Left ventricle myocardium inferior (tissue), 1 donor: ENCODE measurements around the gene TGFB1I1. TPM values are rescaled to one million over a fixed set of nuclear protein-coding genes. Genes with fewer than 3 reads are reported as not detected.
A peak's percentile ranks its signal among the peaks of the same experiment; 100 is the strongest.
"Not testable (repeated sequence)": the region's sequence is repeated elsewhere in the genome, so short reads cannot be mapped to it uniquely, and the experiment has no call there.

Experiments
- DNase-seq: peaks from one replicate; pipeline ENCODE4 v3.0.0-alpha.2; 2020
- H3K27ac ChIP-seq: fragments of 200-600 bp; replicated peaks from 2 replicates; pipeline ENCODE4 v1.8.0; 2021
- H3K27me3 ChIP-seq: fragments of 200-600 bp; 2 replicates; pipeline ENCODE4 v1.8.0; 2021; ENCODE audit warnings: low read depth
- H3K36me3 ChIP-seq: fragments of 200-600 bp; 2 replicates; pipeline ENCODE4 v1.8.0; 2021
- H3K4me1 ChIP-seq: fragments of 200-600 bp; 2 replicates; pipeline ENCODE4 v1.8.0; 2021
- H3K4me3 ChIP-seq: fragments of 200-600 bp; 2 replicates; pipeline ENCODE4 v1.8.0; 2021; ENCODE audit warnings: mild to moderate bottlenecking, moderate library complexity
- H3K9me3 ChIP-seq: fragments of 200-600 bp; replicated peaks from 2 replicates; pipeline ENCODE4 v1.8.0; 2021
- intact Hi-C: fragments of 100-400 bp; cut with micrococcal nuclease; formaldehyde crosslinking; loops from one replicate; pipeline ENCODE4 v1.11.0; 2022
- total RNA-seq: library from RNA; stranded (reverse); fragmentation: NEBNext Ultra II Directional; extraction: Animal tissue kit (Norgen Biotek cat#: 25700); gene quantifications from one replicate; pipeline ENCODE4 v1.2.1, GENCODE V29; 2021
- TF ChIP-seq, protein P1 (sequence below): fragments of 200-600 bp; IDR thresholded peaks from 2 replicates; pipeline ENCODE4 v1.8.0; 2021; ENCODE audit warnings: antibody characterized with exemption, mild to moderate bottlenecking, borderline replicate concordance
- donor health status: DM: no; HTN: yes; CAD: no; lungs with severe emphysema.

Gene TGFB1I1
- total RNA-seq, 1 donor from 2014 or later, result 15.6 TPM

DNA sequence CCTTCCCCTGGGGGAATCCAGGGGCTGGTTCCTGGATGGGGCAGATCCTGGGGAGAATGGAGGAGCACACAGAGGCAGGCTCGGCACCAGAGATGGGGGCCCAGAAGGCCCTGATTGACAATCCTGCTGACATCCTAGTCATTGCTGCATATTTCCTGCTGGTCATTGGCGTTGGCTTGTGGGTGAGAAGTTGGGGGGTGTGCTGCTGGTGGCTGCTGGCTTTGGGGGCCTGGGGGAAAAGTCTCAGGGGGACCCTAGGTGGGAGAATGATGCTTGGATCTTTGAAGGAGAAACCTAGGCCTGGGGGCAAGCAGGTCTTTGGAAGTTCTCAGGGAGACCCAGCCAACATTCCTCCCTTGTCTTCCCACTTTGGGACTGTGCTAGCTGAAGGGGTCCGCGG is 11.1 kb downstream of the TGFB1I1 start, which contains the start of gene SLC5A2:
Gene SLC5A2, plus strand, starts transcription at position 43 of the 400 bp plus-strand sequence. Its CDS starts 14 bp downstream, at position 57.
- peaks cover 2% of the 10 kb centered on the region for H3K36me3 ChIP-seq
- H3K27me3 ChIP-seq, result peaks cover 36% of the 10 kb centered on the region
- H3K27ac ChIP-seq, result no peak within 1 kb of the TSS
- intact Hi-C loops, result no loop called here
- TF ChIP-seq, protein P1, sequence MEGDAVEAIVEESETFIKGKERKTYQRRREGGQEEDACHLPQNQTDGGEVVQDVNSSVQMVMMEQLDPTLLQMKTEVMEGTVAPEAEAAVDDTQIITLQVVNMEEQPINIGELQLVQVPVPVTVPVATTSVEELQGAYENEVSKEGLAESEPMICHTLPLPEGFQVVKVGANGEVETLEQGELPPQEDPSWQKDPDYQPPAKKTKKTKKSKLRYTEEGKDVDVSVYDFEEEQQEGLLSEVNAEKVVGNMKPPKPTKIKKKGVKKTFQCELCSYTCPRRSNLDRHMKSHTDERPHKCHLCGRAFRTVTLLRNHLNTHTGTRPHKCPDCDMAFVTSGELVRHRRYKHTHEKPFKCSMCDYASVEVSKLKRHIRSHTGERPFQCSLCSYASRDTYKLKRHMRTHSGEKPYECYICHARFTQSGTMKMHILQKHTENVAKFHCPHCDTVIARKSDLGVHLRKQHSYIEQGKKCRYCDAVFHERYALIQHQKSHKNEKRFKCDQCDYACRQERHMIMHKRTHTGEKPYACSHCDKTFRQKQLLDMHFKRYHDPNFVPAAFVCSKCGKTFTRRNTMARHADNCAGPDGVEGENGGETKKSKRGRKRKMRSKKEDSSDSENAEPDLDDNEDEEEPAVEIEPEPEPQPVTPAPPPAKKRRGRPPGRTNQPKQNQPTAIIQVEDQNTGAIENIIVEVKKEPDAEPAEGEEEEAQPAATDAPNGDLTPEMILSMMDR, result no peak
- DNase-seq, result no peak
- H3K4me1 ChIP-seq, result peaks cover 30% of the 10 kb centered on the region
- no peak within 1 kb of the TSS for H3K4me3 ChIP-seq
- H3K9me3 ChIP-seq, result no peaks in the 10 kb centered on the region

GRCh38 chr16:31484048-31484447 is 12.1 kb downstream of the TGFB1I1 start:
- H3K36me3 ChIP-seq, H3K4me3 ChIP-seq, H3K9me3 ChIP-seq, DNase-seq, H3K27ac ChIP-seq, intact Hi-C loops: not testable (repeated sequence)
- H3K4me1 ChIP-seq, result peaks cover 38% of the 10 kb centered on the region
- peaks cover 36% of the 10 kb centered on the region for H3K27me3 ChIP-seq

- Histone ChIP-seq H3K27ac (no peak overlapping the region), H3K4me1 (peaks cover 38% of the 10 kb centered on the region), H3K36me3 (no peaks in the 10 kb centered on the region), H3K4me3 (no peak overlapping the region), H3K9me3 (no peaks in the 10 kb centered on the region), H3K27me3 (peaks cover 36% of the 10 kb centered on the region)
- no peak for DNase-seq
- TF ChIP-seq, protein P1, result no peak
- intact Hi-C loops, result no loop called here
These were observed 12.7 kb downstream of the TGFB1I1 start for GRCh38 chr16:31484491-31485171.

- intact Hi-C loops, result no loop called here
- TF ChIP-seq, protein P1, result no peak
- peaks cover 36% of the 10 kb centered on the region for H3K27me3 ChIP-seq
- H3K27ac ChIP-seq, result no peak overlapping the region
- H3K9me3 ChIP-seq, result no peaks in the 10 kb centered on the region
- H3K4me1 ChIP-seq, result peaks cover 29% of the 10 kb centered on the region
- H3K4me3 ChIP-seq, result no peak overlapping the region
- peaks cover 1% of the 10 kb centered on the region for H3K36me3 ChIP-seq
- no peak for DNase-seq
These were observed 13.6 kb downstream of the TGFB1I1 start for GRCh38 chr16:31485571-31485970.

- no peak overlapping the region for H3K27ac ChIP-seq
- no peaks in the 10 kb centered on the region for H3K9me3 ChIP-seq
- H3K27me3 ChIP-seq, result peaks cover 36% of the 10 kb centered on the region
- H3K4me3 ChIP-seq, result no peak overlapping the region
- peaks cover 24% of the 10 kb centered on the region for H3K4me1 ChIP-seq
- TF ChIP-seq, protein P1, result no peak
- intact Hi-C loops, result no loop called here
- DNase-seq, result no peak
- H3K36me3 ChIP-seq, result peaks cover 6% of the 10 kb centered on the region
These were observed 14.1 kb downstream of the TGFB1I1 start for GRCh38 chr16:31486045-31486444.

DNA sequence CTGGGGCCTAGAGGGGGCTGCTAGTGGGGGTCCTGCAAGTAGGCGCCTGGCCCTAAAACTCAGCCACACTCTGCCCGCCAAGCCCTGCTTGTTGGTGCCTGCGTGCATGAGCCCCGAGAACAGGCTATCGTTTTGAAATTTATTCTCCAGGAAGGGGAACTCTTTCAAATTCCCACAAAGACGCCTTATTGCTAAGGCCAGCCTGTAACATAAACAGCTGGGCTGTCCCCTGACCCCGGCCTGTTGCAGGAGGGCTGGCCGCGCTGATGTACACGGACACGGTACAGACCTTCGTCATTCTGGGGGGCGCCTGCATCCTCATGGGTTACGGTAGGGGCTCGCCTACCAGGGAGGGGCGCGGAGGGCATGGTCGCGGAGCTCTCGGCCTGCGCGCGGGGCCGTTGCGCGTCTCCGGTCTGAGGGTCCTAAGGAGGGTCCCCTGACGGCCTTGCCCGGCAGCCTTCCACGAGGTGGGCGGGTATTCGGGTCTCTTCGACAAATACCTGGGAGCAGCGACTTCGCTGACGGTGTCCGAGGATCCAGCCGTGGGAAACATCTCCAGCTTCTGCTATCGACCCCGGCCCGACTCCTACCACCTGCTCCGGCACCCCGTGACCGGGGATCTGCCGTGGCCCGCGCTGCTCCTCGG is 15.2 kb downstream of the TGFB1I1 start:
- H3K4me3 ChIP-seq, result peak overlapping the region; percentile 73
- peaks cover 36% of the 10 kb centered on the region for H3K27me3 ChIP-seq
- no peak for DNase-seq
- TF ChIP-seq, protein P1, result no peak
- no peaks in the 10 kb centered on the region for H3K9me3 ChIP-seq
- intact Hi-C loops, result no loop called here
- peaks cover 20% of the 10 kb centered on the region for H3K4me1 ChIP-seq
- H3K27ac ChIP-seq, result no peak overlapping the region
- peaks cover 16% of the 10 kb centered on the region for H3K36me3 ChIP-seq
